Vagina (tissue), 2 donors: ENCODE data around the gene ARHGAP23. TPM values are rescaled to one million over a fixed set of nuclear protein-coding genes. Genes with fewer than 3 reads are reported as not detected.

Experiments
- DNase-seq, 2 donors: peaks; one replicate each; pipeline ENCODE4 v3.0.0-alpha.2; 2017; ENCODE audit errors: extremely low spot score in 2 of 2
- H3K27ac ChIP-seq: fragments of 200-600 bp; sonication (generic); one replicate; pipeline ENCODE4 v1.5.1; 2019
- H3K27me3 ChIP-seq: fragments of 200-600 bp; sonication (generic); one replicate; pipeline ENCODE4 v1.5.1; 2019
- H3K36me3 ChIP-seq, 2 donors: fragments of 200-600 bp; sonication (generic); one replicate each; pipeline ENCODE4 v1.5.1; 2017 to 2019
- H3K4me1 ChIP-seq: fragments of 200-600 bp; sonication (generic); one replicate; pipeline ENCODE4 v1.5.1; 2019
- H3K4me3 ChIP-seq, 2 donors: fragments of 200-600 bp; sonication (generic); 1 replicate in 1 of 2; 2 replicates in 1 of 2; pipeline ENCODE4 v1.5.1; 2016 to 2019
- H3K9me3 ChIP-seq: fragments of 200-600 bp; sonication (generic); one replicate; pipeline ENCODE4 v1.5.1; 2019
- POLR2A ChIP-seq, 2 donors: fragments of 450-650 bp; IDR thresholded peaks; one replicate each; pipeline ENCODE4 v1.6.1; 2017; ENCODE audit warnings: antibody characterized with exemption in 2 of 2, mild to moderate bottlenecking in 2 of 2, moderate library complexity in 2 of 2
- POLR2AphosphoS5 ChIP-seq, 2 donors: sonication (generic); formaldehyde crosslinking; IDR thresholded peaks; one replicate each; pipeline ENCODE4 v1.9.0; 2017; ENCODE audit warnings: antibody characterized with exemption in 2 of 2, mild to moderate bottlenecking in 2 of 2, low read depth in 1 of 2; ENCODE audit not compliant: insufficient read depth in 1 of 2
- intact Hi-C: fragments of 100-400 bp; cut with DNase I; formaldehyde crosslinking; loops from one replicate; pipeline ENCODE4 v1.15.1; 2023
- total RNA-seq: library from RNA; depleted of rRNA; stranded (reverse); fragments of >200 nt; gene quantifications from one replicate; pipeline ENCODE4 v1.2.3, GENCODE V29; 2016
- TF ChIP-seq, protein P1 (sequence below), 3 experiments: fragments of 450-650 bp in 2 of 3; fragments of 200-600 bp in 1 of 3; sonication (generic) in 1 of 3; IDR thresholded peaks; one replicate each; pipeline ENCODE4 v1.5.1; 2017 to 2019; ENCODE audit warnings: antibody characterized with exemption in 3 of 3, mild to moderate bottlenecking in 2 of 3, moderate library complexity in 2 of 3

Gene ARHGAP23
- total RNA-seq, 1 donor from 2014 or later, result 70.2 TPM

DNA sequence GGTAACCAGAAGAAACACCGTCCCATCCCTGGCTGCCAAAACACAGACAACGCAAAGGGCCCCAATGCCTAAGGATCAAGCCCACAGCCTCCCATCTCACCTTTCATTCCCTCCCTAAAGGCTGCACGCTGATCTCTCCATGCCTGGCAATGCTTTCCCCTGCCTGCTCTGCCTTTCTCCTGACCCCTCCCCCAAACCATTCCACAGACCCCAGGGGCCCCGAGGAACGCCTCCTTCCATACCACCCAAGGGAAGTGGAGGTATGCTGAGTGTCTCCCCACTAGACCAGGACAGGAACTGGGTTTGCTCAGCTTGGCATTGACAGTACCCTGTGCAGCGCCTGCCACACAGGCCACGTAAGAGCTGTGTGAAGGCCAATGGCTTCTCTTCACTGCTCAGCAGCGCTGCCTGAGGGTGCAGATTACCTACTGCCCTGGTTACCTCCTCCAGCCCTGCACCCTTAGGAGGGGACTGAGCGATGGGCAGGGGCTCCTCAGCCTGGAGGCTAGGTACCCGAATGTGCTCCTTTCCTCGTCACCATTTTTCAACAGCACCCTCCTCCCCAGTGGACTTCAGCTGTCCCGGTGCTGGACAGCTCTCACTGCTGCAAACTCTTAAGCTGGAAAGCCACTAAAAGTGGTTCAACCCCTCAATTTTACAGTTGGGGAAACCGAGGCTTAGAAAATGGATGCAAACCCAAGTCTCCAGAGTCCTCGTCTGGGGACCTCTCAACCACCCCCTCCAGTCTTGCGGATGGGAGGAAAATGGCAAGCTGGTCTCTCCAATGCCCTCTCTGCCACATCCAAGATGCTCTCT lies 132.4 kb downstream of the ARHGAP23 start:
- H3K4me1 ChIP-seq, result peaks cover 31% of the 10 kb centered on the region
- peaks cover 11% of the 10 kb centered on the region for H3K27me3 ChIP-seq

GRCh38 chr17:38561416-38562214 lies 133.4 kb downstream of the ARHGAP23 start:
- peaks cover 11% of the 10 kb centered on the region for H3K27me3 ChIP-seq
- intact Hi-C loops, result no loop called here
- H3K27ac ChIP-seq, result no peak overlapping the region
- TF ChIP-seq POLR2AphosphoS5 (IDR thresholded peaks at IDR 0.05; ENCODE audit: insufficient read depth in 1 of 2, low read depth in 1 of 2) (no peak), POLR2A (IDR thresholded peaks at IDR 0.05) (no peak)
- TF ChIP-seq, protein P1, sequence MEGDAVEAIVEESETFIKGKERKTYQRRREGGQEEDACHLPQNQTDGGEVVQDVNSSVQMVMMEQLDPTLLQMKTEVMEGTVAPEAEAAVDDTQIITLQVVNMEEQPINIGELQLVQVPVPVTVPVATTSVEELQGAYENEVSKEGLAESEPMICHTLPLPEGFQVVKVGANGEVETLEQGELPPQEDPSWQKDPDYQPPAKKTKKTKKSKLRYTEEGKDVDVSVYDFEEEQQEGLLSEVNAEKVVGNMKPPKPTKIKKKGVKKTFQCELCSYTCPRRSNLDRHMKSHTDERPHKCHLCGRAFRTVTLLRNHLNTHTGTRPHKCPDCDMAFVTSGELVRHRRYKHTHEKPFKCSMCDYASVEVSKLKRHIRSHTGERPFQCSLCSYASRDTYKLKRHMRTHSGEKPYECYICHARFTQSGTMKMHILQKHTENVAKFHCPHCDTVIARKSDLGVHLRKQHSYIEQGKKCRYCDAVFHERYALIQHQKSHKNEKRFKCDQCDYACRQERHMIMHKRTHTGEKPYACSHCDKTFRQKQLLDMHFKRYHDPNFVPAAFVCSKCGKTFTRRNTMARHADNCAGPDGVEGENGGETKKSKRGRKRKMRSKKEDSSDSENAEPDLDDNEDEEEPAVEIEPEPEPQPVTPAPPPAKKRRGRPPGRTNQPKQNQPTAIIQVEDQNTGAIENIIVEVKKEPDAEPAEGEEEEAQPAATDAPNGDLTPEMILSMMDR (IDR thresholded peaks at IDR 0.05), result no peak
- peaks cover 31% of the 10 kb centered on the region for H3K4me1 ChIP-seq
- H3K36me3 ChIP-seq, result no peaks in the 10 kb centered on the region
- no peak overlapping the region for H3K4me3 ChIP-seq
- DNase-seq, result no peak
- H3K9me3 ChIP-seq, result no peaks in the 10 kb centered on the region

More for the DNA sequence above, 132.4 kb downstream of the ARHGAP23 start:
- no peak for TF ChIP-seq POLR2AphosphoS5 (IDR thresholded peaks at IDR 0.05; ENCODE audit: insufficient read depth in 1 of 2, low read depth in 1 of 2)
- TF ChIP-seq POLR2A (IDR thresholded peaks at IDR 0.05), result no peak
- TF ChIP-seq, protein P1 (IDR thresholded peaks at IDR 0.05), result no peak
- intact Hi-C loops, result no loop called here
- H3K4me3 ChIP-seq, result no peak overlapping the region
- no peak for DNase-seq
- no peaks in the 10 kb centered on the region for H3K9me3 ChIP-seq
- H3K27ac ChIP-seq, result no peak overlapping the region
- H3K36me3 ChIP-seq, result no peaks in the 10 kb centered on the region

Other genes with a start within 250 kb of the ARHGAP23 start
- not detected for gene TBC1D3, start 235.9 kb upstream of the ARHGAP23 start, total RNA-seq
- gene MRPL45, start 131.3 kb upstream of the ARHGAP23 start, total RNA-seq, result 22.1 TPM
- gene GPR179, start 84.5 kb upstream of the ARHGAP23 start, total RNA-seq, result not detected
- gene SOCS7, start 76.6 kb upstream of the ARHGAP23 start, total RNA-seq, result 14.7 TPM
- gene SRCIN1, start 177.5 kb downstream of the ARHGAP23 start, total RNA-seq, result 5.2 TPM
- gene EPOP, start 246.5 kb downstream of the ARHGAP23 start, total RNA-seq, result 0.98 TPM